Endometrial microvascular endothelial cells (primary cell): ENCODE results near the gene KLHL14. TPM values are rescaled to one million over a fixed set of nuclear protein-coding genes. Genes with fewer than 3 reads are reported as not detected.

Source experiments
- in situ Hi-C: cut with HindIII; loops from 2 replicates; pipeline ENCODE4 v1.10.0; 2017; ENCODE audit warnings: low sequenced_read_pairs, low pct_unique_long_range_greater_than_20kb; ENCODE audit errors: inconsistent ontology term
- total RNA-seq: library from RNA; depleted of rRNA; stranded (reverse); fragments of >200 nt; gene quantifications from one replicate; pipeline ENCODE4 v1.2.3, GENCODE V29; 2015; ENCODE audit errors: inconsistent ontology term

Gene KLHL14
- total RNA-seq, 1 donor from 2014 or later: not detected

DNA sequence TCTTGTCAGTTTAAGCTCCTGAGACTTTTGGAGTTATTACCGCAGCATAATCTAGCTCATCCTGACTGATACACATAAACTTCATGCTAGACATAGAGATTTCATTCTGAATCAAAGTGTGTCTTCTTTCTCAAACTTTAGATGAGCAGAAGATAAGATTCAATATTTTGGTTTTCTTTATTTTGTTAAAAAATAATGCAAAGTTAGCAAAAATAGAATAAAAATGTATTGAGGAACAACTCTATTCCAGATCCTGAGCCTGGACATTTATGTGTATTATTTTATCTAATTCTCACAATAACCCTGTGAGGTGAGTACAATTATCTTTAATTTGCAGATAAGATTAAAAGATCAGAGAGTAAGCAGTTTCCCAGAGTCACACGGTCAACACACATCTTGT, 38.4 kb downstream of the KLHL14 start:
- in situ Hi-C loops: no loop called here

- in situ Hi-C loops: no loop called here
These were observed 40.7 kb downstream of the KLHL14 start for GRCh38 chr18:32732165-32732564.

GRCh38 chr18:32730620-32731091, 42.2 kb downstream of the KLHL14 start:
- in situ Hi-C loops: no loop called here

DNA sequence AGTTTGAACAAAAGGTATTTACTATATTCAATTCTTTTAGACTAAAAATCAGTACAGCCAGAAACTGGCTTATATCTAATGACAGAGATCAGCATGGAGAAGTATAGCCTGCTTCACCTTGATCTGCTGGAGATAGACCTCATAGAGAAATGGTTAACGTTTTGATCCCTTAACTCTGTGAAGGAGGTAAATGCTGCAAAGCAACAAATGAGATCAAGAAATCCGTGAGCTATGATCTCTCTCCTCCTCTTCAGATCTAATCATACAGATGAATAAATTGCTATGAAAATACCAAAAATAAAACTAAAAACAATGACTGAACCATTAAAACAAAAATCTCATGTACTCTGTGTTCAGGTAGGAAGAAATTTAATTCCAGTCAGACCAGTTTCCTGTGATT, 42.8 kb downstream of the KLHL14 start:
- in situ Hi-C loops: no loop called here

GRCh38 chr18:32724071-32724749, 48.6 kb downstream of the KLHL14 start:
- in situ Hi-C loops: no loop called here

GRCh38 chr18:32722279-32722678, 50.5 kb downstream of the KLHL14 start:
- in situ Hi-C loops: no loop called here

- in situ Hi-C loops: no loop called here
These were observed 55.7 kb downstream of the KLHL14 start for GRCh38 chr18:32717126-32717525.

DNA sequence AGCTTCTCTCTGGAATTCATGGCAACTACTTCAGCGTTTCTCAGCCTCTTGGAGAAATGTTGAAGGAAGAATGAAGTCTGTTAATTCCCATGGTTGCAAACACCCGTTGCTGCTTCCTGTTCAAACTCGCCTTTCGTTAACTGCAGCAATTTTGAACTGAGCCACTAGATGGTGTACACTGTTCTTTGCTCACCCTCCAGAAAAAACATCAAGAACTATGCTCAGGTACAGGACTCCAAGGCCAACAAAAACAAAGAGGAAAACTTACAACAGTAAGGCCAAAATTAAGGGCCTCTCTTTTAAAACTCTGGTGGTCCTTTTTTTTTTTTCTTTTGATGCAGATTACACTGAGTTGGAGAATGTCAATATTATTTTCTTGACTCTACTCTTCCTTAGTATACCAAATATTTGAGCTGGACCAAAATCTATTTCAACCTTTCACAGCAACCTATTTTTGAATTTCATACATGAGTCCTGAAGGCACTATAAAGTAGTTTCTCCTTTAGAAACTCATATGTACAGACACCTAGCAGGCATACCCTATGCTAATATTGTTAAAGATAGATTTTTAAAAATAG, 58.2 kb downstream of the KLHL14 start:
- in situ Hi-C loops: no loop called here

- in situ Hi-C loops: no loop called here
These were observed 60.0 kb downstream of the KLHL14 start for GRCh38 chr18:32712860-32713259.

GRCh38 chr18:32711862-32712261, 61.0 kb downstream of the KLHL14 start:
- in situ Hi-C loops: no loop called here

DNA sequence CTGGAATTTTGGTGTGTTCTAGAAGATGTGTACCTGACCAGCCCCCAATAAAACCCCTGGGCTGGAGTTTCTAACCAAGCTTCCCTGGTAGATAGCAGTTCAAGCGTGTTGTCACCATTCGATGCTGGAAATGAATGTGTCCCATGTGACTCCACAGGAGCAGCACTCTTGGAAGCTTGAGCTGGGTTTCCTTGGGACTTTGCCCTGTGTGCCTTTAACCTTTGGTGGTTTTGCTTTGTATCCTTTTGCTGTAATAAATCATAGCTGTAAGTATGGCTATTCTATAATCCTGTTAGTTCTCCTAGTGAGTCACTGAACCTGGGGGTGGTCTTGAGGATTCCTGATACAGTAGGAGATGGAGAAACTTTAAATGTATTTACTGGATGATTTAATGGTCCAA, 65.2 kb downstream of the KLHL14 start:
- in situ Hi-C loops: no loop called here

- in situ Hi-C loops: no loop called here
These were observed 65.7 kb downstream of the KLHL14 start for GRCh38 chr18:32707147-32707546.

- in situ Hi-C loops: no loop called here
These were observed 71.5 kb downstream of the KLHL14 start for GRCh38 chr18:32701313-32701712.

DNA sequence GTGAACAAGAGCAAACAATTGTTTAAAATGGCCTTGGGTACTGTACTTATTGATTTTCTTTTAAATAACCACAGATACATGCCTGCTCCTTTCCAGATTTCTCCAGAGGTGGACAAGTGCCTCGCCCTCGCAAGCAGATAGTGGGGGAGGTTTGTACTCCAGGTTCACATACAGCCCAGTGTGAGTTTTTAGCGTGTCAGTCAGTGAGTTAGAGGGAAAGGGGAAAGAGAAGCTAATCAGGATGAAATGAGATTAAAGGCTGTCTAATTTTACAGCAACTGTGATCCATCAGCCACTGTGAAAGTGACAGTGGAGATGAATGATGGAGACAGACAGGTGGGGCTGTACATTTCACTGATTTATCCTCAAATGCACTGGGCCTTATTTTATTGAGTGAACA, 74.7 kb downstream of the KLHL14 start:
- in situ Hi-C loops: no loop called here

GRCh38 chr18:32696376-32696775, 76.4 kb downstream of the KLHL14 start:
- in situ Hi-C loops: no loop called here

DNA sequence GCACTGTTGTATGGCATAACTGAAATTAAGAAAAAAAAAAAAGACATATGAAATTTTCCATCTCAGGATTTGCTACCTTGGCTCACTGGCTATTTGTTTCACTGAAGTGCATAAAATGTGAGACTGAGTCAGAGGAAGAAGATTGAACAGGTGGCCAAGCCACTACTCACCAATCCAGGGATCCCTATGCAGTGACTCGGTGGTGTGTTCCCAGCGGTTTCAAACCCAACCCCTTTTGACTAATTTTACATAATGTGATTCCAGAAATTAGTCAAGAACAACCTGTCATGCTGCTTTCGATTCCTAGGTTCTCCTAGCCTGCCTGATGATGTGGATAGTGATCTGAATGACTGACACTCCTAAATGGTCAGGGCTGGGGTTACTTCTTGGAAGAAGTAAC, 77.3 kb downstream of the KLHL14 start:
- in situ Hi-C loops: no loop called here

GRCh38 chr18:32688821-32689220, 84.0 kb downstream of the KLHL14 start:
- in situ Hi-C loops: no loop called here

DNA sequence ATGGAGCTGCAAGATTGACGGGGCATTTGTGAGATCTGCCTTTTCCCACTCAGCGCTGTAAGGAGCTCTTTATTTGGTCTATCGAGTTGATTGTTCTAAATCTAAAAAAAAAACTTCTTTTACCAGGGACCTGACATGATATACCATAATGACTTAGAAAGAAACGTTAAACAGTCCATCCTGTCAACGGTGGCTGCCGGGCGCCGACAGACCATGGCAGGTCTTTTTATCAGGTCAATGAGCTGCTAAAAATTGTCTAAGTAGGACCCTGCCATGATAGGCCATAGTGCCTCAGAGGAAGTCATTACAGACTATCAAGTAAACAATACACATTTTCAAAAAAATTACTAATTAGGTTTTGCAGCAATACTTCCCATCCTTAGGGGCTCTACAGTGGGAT, 87.9 kb downstream of the KLHL14 start:
- in situ Hi-C loops: no loop called here

- in situ Hi-C loops: no loop called here
These were observed 88.7 kb downstream of the KLHL14 start for GRCh38 chr18:32684096-32684495.

- in situ Hi-C loops: no loop called here
These were observed 89.8 kb downstream of the KLHL14 start for GRCh38 chr18:32683044-32683443.

DNA sequence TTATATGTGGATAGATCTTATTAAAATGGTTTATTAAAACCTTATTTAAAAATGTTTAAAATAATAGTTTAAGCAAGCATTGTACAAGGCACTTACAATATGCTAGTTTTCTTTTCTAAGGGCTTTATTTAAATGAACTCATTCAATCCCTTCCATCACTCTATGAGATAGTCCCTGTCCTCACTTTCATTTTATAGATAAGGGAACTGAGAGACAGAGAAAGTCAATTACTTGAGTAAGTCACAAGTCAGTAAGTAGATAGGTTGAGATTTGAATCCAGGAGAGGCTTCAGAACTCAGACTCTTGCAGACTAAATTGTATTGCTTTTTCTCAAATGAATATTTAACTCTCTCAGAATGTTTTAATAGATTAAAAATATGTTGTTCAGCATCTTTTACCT, 95.2 kb downstream of the KLHL14 start:
- in situ Hi-C loops: no loop called here
